HG03097 (cell line): ENCODE measurements around the gene AP1S1.
"Not testable (repeated sequence)": the region's sequence is repeated elsewhere in the genome, so short reads cannot be mapped to it uniquely, and the experiment has no call there.

Experiments used
- ATAC-seq: cut with Tn5 transposase; IDR thresholded peaks from one replicate; pipeline ENCODE4 v1.9.1; 2021; ENCODE audit not compliant: unreplicated experiment, low FRiP score

AP1S1 gene

DNA sequence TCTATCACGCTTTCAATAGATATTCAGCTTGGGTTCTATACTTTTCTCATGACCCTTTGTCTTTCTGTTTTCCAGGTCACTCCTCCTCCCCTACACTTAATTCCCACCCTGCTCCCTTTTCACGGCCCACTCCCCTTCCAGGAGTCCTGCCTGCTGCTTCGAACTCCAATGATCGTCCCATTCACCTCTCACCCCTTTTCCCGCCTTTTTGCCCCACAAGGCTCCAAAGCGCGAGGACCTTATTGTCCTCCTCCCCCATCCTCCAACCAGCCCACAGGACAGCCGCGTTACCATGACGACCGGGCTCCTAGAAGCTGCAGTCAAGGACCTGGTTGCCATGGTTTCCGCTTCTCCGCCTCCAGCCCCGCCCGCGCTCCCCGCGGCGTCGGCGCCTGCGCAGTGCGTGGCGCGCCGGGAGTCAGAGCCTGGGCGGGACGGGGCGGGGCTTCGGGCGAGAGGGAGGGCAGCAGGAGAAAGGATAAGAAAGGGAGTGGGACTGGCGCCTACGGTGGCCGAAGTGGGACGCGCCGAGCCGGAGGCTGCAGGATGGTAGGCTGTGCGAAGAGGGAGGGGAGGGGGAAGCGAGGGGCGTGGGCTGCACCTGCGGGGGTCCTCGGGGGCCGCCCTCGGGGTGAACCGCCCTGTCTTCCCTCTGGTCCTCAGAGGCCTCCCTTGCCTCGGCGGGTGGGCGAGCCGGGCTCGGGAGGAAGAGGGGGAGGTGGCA, at the start of gene AP1S1:
Gene AP1S1 (plus strand): TSS at position 508 of the 724 bp plus-strand sequence. CDS start 39 bp downstream, at position 547.
- peak; percentile 72 for ATAC-seq

DNA sequence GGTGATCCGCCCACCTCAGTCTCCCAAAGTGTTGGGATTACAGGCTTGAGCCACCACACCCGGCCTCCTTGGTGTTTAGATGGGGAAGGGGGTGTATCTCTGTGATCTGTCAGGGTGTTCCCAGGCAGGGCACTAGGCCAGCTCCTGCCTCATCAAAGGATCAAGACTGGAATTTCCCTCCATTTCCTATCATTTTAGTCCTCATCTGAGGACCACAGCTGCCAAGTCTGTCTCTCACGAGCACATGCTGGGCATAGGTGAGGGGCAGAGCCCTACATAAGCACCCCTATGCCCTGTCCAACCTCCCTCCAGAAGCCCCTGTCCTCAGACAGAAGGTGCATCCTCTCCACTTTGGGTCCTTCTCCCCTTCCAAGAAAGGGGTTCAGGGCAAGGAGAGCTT, 49.5 kb upstream of the AP1S1 start:
- no peak for ATAC-seq

GRCh38 chr7:101105248-101105647, 49.0 kb upstream of the AP1S1 start:
- not testable (repeated sequence) for ATAC-seq

- no peak for ATAC-seq
Observed at GRCh38 chr7:101106386-101106785, 47.9 kb upstream of the AP1S1 start.

DNA sequence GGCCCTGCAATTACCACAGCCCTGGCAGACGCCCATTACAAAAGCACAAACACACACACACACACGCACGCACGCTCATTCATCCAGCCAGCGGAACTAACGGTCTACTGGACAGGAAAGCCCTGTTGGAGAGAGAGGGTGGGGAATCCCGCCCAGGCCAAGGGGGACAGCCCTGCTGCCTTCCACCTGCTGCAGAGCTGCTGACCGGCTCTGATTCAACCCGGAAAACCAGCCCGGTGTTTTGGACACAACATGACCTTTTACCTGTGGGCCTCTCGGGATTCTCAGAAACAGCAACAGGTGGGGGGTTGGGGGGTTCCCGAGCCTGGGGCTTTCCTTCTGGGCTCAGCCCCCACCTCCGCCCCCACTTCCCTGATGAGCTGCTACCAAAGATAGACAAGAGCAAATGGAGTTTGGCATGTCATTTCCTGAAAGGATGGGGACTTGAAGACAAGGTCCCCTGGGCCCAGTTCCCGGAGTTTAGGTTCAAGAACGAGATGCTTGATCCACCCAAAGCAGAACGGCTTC, 45.9 kb upstream of the AP1S1 start:
- ATAC-seq = no peak

DNA sequence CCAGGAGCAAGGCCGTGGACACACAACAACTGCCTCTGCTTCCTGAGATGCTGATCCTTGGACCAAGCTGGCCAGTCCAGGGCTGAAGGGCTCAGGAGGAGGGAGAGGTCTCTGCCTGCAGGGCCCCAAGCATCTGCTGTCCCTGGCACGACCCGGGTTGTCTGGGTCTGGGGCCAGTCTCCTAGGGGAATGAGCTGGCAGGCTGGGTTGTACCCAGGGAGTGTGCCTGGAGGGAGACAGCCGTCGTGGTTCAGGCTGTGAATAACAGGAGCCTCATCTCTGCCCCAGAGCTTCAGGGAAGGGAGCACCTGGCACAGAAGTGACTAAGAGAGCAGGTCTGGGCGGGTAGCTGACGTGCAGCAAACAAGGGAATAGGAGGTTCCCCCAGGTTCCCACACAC, 45.3 kb upstream of the AP1S1 start:
- ATAC-seq = no peak

- no peak for ATAC-seq
Observed at GRCh38 chr7:101109368-101109767, 44.9 kb upstream of the AP1S1 start.

- ATAC-seq = no peak
Observed at GRCh38 chr7:101111261-101111660, 43.0 kb upstream of the AP1S1 start.

GRCh38 chr7:101112233-101112632, 42.0 kb upstream of the AP1S1 start:
- no peak for ATAC-seq

GRCh38 chr7:101113140-101113539, 41.1 kb upstream of the AP1S1 start:
- ATAC-seq = not testable (repeated sequence)

DNA sequence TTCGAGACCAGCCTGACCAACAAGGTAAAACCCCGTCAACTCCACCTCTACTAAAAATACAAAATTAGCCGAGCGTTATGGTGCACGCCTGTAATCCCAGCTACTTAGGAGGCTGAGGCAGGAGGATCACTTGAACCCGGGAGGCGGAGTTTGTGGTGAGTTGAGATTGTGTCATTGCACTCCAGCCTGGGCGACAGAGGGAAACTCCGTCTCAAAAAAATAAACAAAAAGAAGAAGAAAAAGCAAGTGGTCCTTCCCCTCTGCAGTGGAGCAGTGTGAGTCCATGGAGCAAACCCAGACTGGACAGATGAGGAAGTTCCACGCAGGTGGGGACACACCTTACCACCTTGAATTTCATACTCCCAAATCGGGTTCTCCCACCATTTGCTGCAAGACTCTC, 40.4 kb upstream of the AP1S1 start:
- ATAC-seq = no peak

GRCh38 chr7:101114492-101114891, 39.8 kb upstream of the AP1S1 start:
- no peak for ATAC-seq

GRCh38 chr7:101115215-101115614, 39.1 kb upstream of the AP1S1 start:
- no peak for ATAC-seq

- ATAC-seq = no peak
Observed at GRCh38 chr7:101116898-101117297, 37.4 kb upstream of the AP1S1 start.

DNA sequence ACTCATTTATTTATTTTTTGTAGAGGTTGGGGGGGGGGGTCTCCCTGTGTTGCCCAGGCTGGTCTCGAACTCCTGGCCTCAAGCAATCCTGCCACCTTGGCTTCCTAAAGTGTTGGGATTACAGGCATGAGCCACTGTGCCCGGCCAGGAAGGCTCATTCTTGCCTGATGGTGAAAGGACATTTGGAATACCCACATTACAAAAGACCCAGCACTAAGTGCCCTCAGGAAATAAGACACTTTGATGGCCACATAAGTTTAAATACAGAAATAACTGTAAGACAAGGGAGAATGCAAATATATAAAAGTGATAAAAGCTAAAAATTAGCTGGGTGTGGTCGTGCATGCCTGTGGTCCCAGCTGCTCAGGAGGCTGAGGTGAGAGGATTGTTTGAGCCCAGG, 35.4 kb upstream of the AP1S1 start:
- no peak for ATAC-seq

GRCh38 chr7:101119876-101120275, 34.4 kb upstream of the AP1S1 start:
- ATAC-seq = no peak

DNA sequence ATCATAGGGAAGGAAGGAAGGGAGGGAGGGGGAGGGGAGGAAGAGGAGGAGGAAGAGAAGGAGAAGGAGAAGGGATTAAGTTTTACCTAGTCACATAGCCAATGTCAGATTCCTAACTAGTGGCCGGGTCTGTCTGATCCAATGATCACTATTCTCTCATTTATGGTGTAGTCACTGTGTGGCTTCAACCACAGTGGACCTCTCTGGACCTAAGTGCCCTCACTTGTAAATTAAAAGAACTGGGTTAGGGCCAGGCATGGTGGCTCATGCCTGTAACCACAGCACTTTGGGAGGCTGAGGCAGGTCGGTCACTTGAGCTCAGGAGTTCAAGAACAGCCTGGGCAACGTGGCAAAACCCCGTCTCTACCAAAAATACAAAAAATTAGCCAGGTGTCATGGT, 34.0 kb upstream of the AP1S1 start:
- no peak for ATAC-seq

DNA sequence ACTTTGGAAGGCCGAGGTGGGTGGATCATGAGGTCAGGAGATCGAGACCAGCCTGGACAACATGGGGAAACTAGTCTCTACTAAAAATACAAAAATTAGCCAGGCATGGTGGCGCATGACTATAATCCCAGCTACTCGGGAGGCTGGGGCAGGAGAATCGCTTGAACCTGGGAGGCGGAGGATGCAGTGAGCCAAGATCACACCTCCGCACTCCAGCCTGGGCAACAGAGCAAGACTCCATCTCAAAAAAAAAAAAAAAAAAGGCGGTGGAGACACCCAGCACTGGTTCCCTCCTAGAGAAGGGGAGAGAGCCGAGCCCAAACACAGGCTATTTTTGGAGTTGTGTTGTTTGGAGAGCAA, 32.7 kb upstream of the AP1S1 start:
- not testable (repeated sequence) for ATAC-seq

- no peak for ATAC-seq
Observed at GRCh38 chr7:101121991-101122932, 32.0 kb upstream of the AP1S1 start.

- ATAC-seq = no peak
Observed at GRCh38 chr7:101122933-101123702, 31.2 kb upstream of the AP1S1 start.

- no peak for ATAC-seq
Observed at GRCh38 chr7:101123703-101124068, 30.6 kb upstream of the AP1S1 start.
